ENCODE data around the gene MYBPH. TPM values are rescaled to one million over a fixed set of nuclear protein-coding genes. Genes with fewer than 3 reads are reported as not detected.
A peak's percentile ranks its signal among the peaks of the same experiment; 100 is the strongest.

The MYBPH gene
- total and polyA plus RNA-seq, 2 of the 13 experiments (the other 11 are each of a cell fraction or from before 2014, with no cell fraction given): not detected

- TF ChIP-seq GABPA (IDR thresholded peaks at IDR 0.05; ENCODE audit: low read depth, low read length) (no peak), GABPA (CRISPR knock-in tag; IDR thresholded peaks at IDR 0.05; ENCODE audit: low read depth) (no peak), ZBTB3 (CRISPR knock-in tag; IDR thresholded peaks at IDR 0.05; ENCODE audit: borderline replicate concordance, low read depth) (no peak), NCOA2 (CRISPR knock-in tag; IDR thresholded peaks at IDR 0.05) (peak; percentile 63; the same call in 1 of the 2 replicates), HNRNPK (IDR thresholded peaks at IDR 0.05; ENCODE audit: low read depth, low read length, poor library complexity, severe bottlenecking) (no peak), ZBTB33 (CRISPR knock-in tag; IDR thresholded peaks at IDR 0.05) (no peak), SYNCRIP (IDR thresholded peaks at IDR 0.05; ENCODE audit: insufficient read depth, low read depth, low read length) (no peak), FOXP1 (IDR thresholded peaks at IDR 0.05) (no peak), FOXP1 (CRISPR knock-in tag; IDR thresholded peaks at IDR 0.05) (peak; percentile 29; the same call in 1 of the 2 replicates), ZNF264 (CRISPR knock-in tag; IDR thresholded peaks at IDR 0.05) (no peak), NR2F2 (IDR thresholded peaks at IDR 0.05; ENCODE audit: borderline replicate concordance, low read depth) (peak; percentile 60), RELA (CRISPR knock-in tag; IDR thresholded peaks at IDR 0.05) (no peak), AGO2 (optimal IDR thresholded peaks at IDR 0.05; ENCODE audit: low read depth, low read length) (no peak), ZNF263 (CRISPR knock-in tag; IDR thresholded peaks at IDR 0.05) (no peak), FOXA1 (IDR thresholded peaks at IDR 0.05) (no peak), FOXA1 (CRISPR knock-in tag; IDR thresholded peaks at IDR 0.05) (peak; percentile 91), RFXAP (CRISPR knock-in tag; IDR thresholded peaks at IDR 0.05; ENCODE audit: borderline replicate concordance) (no peak), ZFP41 (CRISPR knock-in tag; IDR thresholded peaks at IDR 0.05; ENCODE audit: borderline replicate concordance) (no peak), ZNF414 (CRISPR knock-in tag; IDR thresholded peaks at IDR 0.05) (no peak), TBL1XR1 (IDR thresholded peaks at IDR 0.05; ENCODE audit: borderline replicate concordance, low read length, partially characterized antibody) (no peak), ZNF672 (CRISPR knock-in tag; IDR thresholded peaks at IDR 0.05) (no peak), EP300 (IDR thresholded peaks at IDR 0.05; ENCODE audit: low read depth in 2 of 2, low read length in 2 of 2) (peak in 1 of 2 experiments; percentile 76; a peak in 1 of 4 replicates), EP300 (CRISPR knock-in tag; IDR thresholded peaks at IDR 0.05; ENCODE audit: borderline replicate concordance) (0 out of 2 replicates have a peak, but pooled peaks have one; percentile 32), ZFAT (CRISPR knock-in tag; conservative IDR thresholded peaks at IDR 0.05) (no peak), CREM (IDR thresholded peaks at IDR 0.05) (peak; percentile 40; the same call in 1 of the 2 replicates), CREM (CRISPR knock-in tag; IDR thresholded peaks at IDR 0.05) (no peak), TCF7 (IDR thresholded peaks at IDR 0.05; ENCODE audit: low read depth) (peak; percentile 81)
- TF ChIP-seq, protein P1, sequence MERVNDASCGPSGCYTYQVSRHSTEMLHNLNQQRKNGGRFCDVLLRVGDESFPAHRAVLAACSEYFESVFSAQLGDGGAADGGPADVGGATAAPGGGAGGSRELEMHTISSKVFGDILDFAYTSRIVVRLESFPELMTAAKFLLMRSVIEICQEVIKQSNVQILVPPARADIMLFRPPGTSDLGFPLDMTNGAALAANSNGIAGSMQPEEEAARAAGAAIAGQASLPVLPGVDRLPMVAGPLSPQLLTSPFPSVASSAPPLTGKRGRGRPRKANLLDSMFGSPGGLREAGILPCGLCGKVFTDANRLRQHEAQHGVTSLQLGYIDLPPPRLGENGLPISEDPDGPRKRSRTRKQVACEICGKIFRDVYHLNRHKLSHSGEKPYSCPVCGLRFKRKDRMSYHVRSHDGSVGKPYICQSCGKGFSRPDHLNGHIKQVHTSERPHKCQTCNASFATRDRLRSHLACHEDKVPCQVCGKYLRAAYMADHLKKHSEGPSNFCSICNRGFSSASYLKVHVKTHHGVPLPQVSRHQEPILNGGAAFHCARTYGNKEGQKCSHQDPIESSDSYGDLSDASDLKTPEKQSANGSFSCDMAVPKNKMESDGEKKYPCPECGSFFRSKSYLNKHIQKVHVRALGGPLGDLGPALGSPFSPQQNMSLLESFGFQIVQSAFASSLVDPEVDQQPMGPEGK (CRISPR knock-in tag; IDR thresholded peaks at IDR 0.05): 0 out of 2 replicates have a peak, but pooled peaks have one; percentile 43
- TF ChIP-seq, protein P2, sequence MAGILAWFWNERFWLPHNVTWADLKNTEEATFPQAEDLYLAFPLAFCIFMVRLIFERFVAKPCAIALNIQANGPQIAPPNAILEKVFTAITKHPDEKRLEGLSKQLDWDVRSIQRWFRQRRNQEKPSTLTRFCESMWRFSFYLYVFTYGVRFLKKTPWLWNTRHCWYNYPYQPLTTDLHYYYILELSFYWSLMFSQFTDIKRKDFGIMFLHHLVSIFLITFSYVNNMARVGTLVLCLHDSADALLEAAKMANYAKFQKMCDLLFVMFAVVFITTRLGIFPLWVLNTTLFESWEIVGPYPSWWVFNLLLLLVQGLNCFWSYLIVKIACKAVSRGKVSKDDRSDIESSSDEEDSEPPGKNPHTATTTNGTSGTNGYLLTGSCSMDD (CRISPR knock-in tag; IDR thresholded peaks at IDR 0.05): no peak
Measured at GRCh38 chr1:203210988-203211387, 35.4 kb upstream of the MYBPH start (continued).

Measured in HepG2 (cell line).